ENCODE measurements around the gene DENND4B. TPM values are rescaled to one million over a fixed set of nuclear protein-coding genes. Genes with fewer than 3 reads are reported as not detected.

DENND4B gene, protein sequence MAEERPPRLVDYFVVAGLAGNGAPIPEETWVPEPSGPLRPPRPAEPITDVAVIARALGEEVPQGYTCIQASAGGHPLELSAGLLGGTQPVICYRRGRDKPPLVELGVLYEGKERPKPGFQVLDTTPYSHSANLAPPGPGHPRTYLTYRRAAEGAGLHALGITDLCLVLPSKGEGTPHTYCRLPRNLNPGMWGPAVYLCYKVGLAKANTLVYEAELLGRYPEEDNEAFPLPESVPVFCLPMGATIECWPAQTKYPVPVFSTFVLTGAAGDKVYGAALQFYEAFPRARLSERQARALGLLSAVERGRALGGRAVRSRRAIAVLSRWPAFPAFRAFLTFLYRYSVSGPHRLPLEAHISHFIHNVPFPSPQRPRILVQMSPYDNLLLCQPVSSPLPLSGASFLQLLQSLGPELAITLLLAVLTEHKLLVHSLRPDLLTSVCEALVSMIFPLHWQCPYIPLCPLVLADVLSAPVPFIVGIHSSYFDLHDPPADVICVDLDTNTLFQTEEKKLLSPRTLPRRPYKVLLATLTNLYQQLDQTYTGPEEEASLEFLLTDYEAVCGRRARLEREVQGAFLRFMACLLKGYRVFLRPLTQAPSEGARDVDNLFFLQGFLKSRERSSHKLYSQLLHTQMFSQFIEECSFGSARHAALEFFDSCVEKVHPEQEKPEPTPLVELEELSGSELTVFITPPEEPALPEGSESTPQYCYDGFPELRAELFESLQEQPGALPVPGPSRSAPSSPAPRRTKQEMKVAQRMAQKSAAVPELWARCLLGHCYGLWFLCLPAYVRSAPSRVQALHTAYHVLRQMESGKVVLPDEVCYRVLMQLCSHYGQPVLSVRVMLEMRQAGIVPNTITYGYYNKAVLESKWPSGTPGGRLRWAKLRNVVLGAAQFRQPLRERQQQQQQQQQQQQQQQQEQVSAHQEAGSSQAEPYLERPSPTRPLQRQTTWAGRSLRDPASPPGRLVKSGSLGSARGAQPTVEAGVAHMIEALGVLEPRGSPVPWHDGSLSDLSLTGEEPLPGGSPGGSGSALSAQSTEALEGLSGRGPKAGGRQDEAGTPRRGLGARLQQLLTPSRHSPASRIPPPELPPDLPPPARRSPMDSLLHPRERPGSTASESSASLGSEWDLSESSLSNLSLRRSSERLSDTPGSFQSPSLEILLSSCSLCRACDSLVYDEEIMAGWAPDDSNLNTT (N-terminal part only)
- 10 to 100 TPM; 26.9 to 45.6 TPM for total RNA-seq

DNA sequence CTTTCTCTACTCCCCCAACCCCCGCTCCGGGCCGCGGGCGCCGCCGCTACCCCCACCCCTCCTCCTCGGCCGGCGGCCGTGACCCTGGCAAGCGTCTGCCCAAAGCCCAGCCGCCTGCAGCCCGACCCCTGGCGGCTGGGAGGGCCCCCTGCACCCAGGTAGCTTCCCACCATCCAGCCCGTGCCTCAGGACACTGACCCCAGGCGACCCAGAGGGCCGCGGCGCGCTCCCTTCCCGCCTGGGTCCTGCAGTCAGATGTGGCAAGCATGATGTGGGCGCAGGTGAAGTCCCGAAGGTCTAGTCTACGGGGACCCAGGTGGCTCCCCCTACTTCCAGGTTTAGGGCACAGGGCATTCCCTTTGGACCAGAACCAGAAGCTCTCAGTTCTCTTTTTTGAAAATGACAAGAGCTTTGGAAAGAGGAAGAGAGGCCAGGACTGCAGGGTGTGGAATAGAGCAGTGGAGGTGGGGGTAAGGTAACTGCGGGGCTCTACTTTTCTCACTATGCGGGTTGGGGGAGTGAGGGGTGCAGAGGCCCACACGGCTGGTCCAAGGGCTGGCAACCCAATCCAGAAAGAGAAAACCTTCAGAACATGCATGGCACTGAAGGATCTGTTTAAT is at the start of gene DENND4B:
Gene DENND4B (minus strand): TSS at position 97 of the 620 bp plus-strand sequence. CDS start 2,344 bp downstream, outside the sequence.
- Histone ChIP-seq H3K27ac (peak within 1 kb of the TSS; percentile 96), H3K4me1 (peaks cover 9% of the 10 kb centered on the region), H3K27me3 (no peaks in the 10 kb centered on the region), H3K9me3 (no peaks in the 10 kb centered on the region), H3K4me3 (peak within 1 kb of the TSS; percentile 93), H3K36me3 (no peaks in the 10 kb centered on the region), H3K9ac (ENCODE audit: low read depth in 2 of 2, low read length in 2 of 2) (peak within 1 kb of the TSS; percentile 90 to 98)
- TF ChIP-seq, protein P1, sequence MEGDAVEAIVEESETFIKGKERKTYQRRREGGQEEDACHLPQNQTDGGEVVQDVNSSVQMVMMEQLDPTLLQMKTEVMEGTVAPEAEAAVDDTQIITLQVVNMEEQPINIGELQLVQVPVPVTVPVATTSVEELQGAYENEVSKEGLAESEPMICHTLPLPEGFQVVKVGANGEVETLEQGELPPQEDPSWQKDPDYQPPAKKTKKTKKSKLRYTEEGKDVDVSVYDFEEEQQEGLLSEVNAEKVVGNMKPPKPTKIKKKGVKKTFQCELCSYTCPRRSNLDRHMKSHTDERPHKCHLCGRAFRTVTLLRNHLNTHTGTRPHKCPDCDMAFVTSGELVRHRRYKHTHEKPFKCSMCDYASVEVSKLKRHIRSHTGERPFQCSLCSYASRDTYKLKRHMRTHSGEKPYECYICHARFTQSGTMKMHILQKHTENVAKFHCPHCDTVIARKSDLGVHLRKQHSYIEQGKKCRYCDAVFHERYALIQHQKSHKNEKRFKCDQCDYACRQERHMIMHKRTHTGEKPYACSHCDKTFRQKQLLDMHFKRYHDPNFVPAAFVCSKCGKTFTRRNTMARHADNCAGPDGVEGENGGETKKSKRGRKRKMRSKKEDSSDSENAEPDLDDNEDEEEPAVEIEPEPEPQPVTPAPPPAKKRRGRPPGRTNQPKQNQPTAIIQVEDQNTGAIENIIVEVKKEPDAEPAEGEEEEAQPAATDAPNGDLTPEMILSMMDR (IDR thresholded peaks at IDR 0.05) = peak; percentile 93
- peak; percentile 85 for DNase-seq
- intact Hi-C loops (cut with DNase I) = loop anchor here (2.0 kb wide), 1 partner anchor 126 kb away; no protein-coding TSS in a partner anchor

DNA sequence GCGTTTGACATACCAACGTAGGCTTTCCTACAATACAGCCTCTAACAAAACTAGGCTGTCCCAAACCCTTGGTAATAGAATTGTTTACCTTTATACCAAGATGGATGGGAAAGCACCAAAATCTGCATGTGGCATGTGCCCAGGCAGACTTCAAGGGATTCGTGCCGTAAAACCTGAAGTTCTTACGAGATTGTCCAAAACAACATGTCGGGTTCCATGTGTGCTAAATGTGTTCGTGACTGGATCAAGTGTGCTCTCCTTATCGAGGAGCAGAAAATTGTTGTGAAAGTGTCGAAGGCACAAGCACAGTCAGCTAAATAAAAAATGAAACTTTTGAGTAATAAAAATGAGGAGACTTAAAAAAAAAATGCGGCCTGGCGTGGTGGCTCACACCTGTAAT is 49.1 kb upstream of the DENND4B start:
- Histone ChIP-seq H3K4me1 (peaks cover 4% of the 10 kb centered on the region), H3K27me3 (no peaks in the 10 kb centered on the region), H3K27ac (no peak overlapping the region), H3K9ac (ENCODE audit: low read depth in 2 of 2, low read length in 2 of 2) (no peak overlapping the region), H3K4me3 (no peak overlapping the region), H3K36me3 (no peaks in the 10 kb centered on the region), H3K9me3 (no peaks in the 10 kb centered on the region)
- intact Hi-C loops (cut with DNase I) = no loop called here
- TF ChIP-seq, protein P1 (IDR thresholded peaks at IDR 0.05) = no peak
- DNase-seq = no peak

DNA sequence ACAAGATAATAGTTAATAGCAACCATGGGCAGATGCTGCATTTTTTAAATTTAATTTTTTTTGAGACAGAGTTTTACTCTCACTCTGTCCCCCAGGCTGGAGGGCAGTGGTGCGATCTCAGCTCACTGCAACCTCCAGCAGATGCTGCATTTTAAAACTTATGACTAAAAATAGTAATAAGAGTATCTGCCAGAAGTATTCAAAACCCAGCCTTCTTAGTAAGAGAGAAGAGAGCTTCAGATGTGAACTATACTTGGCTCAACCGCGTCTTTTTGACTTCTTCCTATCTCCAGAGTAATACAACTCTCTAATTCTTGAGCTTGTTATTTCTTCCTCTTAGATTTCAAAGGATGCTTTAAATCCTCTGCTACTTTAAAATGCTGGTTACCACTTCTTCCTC is 48.7 kb upstream of the DENND4B start:
- Histone ChIP-seq H3K4me1 (peaks cover 4% of the 10 kb centered on the region), H3K36me3 (no peaks in the 10 kb centered on the region), H3K4me3 (no peak overlapping the region), H3K9ac (ENCODE audit: low read depth in 2 of 2, low read length in 2 of 2) (no peak overlapping the region), H3K9me3 (no peaks in the 10 kb centered on the region), H3K27ac (no peak overlapping the region), H3K27me3 (no peaks in the 10 kb centered on the region)
- DNase-seq = no peak
- intact Hi-C loops (cut with DNase I) = no loop called here
- TF ChIP-seq, protein P1 (IDR thresholded peaks at IDR 0.05) = no peak

DNA sequence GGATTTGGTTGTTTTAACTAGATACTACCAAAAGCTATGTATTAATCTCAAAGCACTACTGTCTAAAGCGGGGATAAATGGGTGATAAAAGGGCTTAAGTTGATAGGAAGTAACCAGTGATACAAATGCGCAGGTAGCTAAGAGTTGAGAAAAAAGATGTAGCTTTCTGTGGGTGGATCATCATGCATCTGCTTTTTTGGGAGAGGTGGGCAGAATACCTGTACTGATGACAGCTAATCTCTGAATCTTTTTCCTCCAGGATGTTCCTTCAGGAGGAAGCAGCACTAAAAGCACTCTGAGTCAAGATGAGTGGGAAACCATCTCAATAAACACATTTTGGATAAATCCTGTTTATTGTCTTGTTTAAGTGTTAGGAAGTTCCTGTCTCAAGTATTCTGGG is 45.3 kb upstream of the DENND4B start:
- intact Hi-C loops (cut with DNase I) = no loop called here
- Histone ChIP-seq H3K9ac (ENCODE audit: low read depth in 2 of 2, low read length in 2 of 2) (peak overlapping the region; percentile 82 to 98), H3K36me3 (no peaks in the 10 kb centered on the region), H3K27me3 (no peaks in the 10 kb centered on the region), H3K4me3 (peak overlapping the region; percentile 87), H3K27ac (no peak overlapping the region), H3K4me1 (peaks cover 4% of the 10 kb centered on the region), H3K9me3 (no peaks in the 10 kb centered on the region)
- TF ChIP-seq, protein P1 (IDR thresholded peaks at IDR 0.05) = no peak
- no peak for DNase-seq
